K562 (cell line): ENCODE results near the gene PPIF. TPM values are rescaled to one million over a fixed set of nuclear protein-coding genes. Genes with fewer than 3 reads are reported as not detected.
A peak's percentile ranks its signal among the peaks of the same experiment; 100 is the strongest.

Experiments used
- ATAC-seq: fragments of 200-7000 bp; cut with Tn5 transposase; 3 replicates; pipeline ENCODE4 v1.9.1; 2020; ENCODE audit warnings: moderate library complexity
- BruUV-seq: library from RNA; stranded (reverse); fragments of 400-500 nt; replicated peaks from 2 replicates; lab custom pipeline; 2021; lab: Mats Ljungman, UMichigan
- CTCF ChIA-PET: fragments of 300-600 bp; formaldehyde crosslinking; extraction: SDS; loops from one replicate; lab custom pipeline; 2021; ENCODE audit warnings: low intra/inter-chr PET ratio; lab: Yijun Ruan, JAX
- POLR2A ChIA-PET: fragments of 300-600, 350-650 bp; sonication (Branson Sonifier 250); formaldehyde crosslinking; extraction: SDS; loops from one replicate; lab custom pipeline; 2021; ENCODE audit warnings: antibody characterized with exemption, inconsistent platforms; lab: Yijun Ruan, JAX
- DNase-seq, 4 experiments: peaks; one replicate each; pipeline versions ENCODE4 v3.0.0 to v3.0.0-alpha.2; 2011 to 2018; ENCODE audit warnings: low spot score in 3 of 4, mixed read lengths in 3 of 4; ENCODE audit errors: extremely low read depth in 1 of 4
- FAIRE-seq: peaks from 2 replicates; lab custom pipeline; 2011; peaks lifted over from hg19 to GRCh38; lab: Jason Lieb, UNC
- H2AFZ ChIP-seq: 2 replicates; pipeline ENCODE4 v1.6.0; 2011; ENCODE audit warnings: low read depth, low read length, control low read depth, inconsistent platforms
- H3K27ac ChIP-seq: fragments of 200-600 bp; 3 replicates; pipeline ENCODE4 v1.8.0; 2011; ENCODE audit warnings: low read depth, mild to moderate bottlenecking, control low read depth, inconsistent platforms, low read length, moderate library complexity, mixed read lengths; ENCODE audit errors: extremely low read depth
- H3K27me3 ChIP-seq, 2 experiments: fragments of 300-600 bp in 1 of 2; 2 replicates in 1 of 2; 3 replicates in 1 of 2; pipeline versions ENCODE4 v1.6.0 to v1.8.0; 2011; ENCODE audit warnings: inconsistent platforms in 2 of 2, low read length in 2 of 2, mild to moderate bottlenecking in 1 of 2, mixed read lengths in 1 of 2, moderate library complexity in 1 of 2; ENCODE audit not compliant: control insufficient read depth in 2 of 2, insufficient read depth in 2 of 2
- H3K36me3 ChIP-seq: fragments of 300-600 bp; 3 replicates; pipeline ENCODE4 v1.8.0; 2011; ENCODE audit warnings: mild to moderate bottlenecking, low read length, inconsistent platforms; ENCODE audit not compliant: control insufficient read depth, insufficient read depth
- H3K4me1 ChIP-seq, 2 experiments: fragments of 200-600 bp in 1 of 2; replicated peaks in 1 of 2; 2 replicates in 1 of 2; 3 replicates in 1 of 2; pipeline versions ENCODE4 v1.5.1 to v1.8.0; 2011; ENCODE audit warnings: inconsistent platforms in 2 of 2, low read length in 2 of 2, mild to moderate bottlenecking in 1 of 2, mixed read lengths in 1 of 2, moderate library complexity in 1 of 2; ENCODE audit not compliant: control insufficient read depth in 2 of 2, insufficient read depth in 2 of 2
- H3K4me2 ChIP-seq: 2 replicates; pipeline ENCODE4 v1.6.1; 2011; ENCODE audit warnings: low read length, control low read depth, inconsistent platforms, mixed read lengths; ENCODE audit not compliant: insufficient read depth
- H3K4me3 ChIP-seq: fragments of 200-600 bp; sonication (generic), shearing (Covaris generic); 2 replicates; pipeline ENCODE4 v1.5.1; 2016; ENCODE audit warnings: control low read depth, inconsistent platforms
- H3K79me2 ChIP-seq: fragments of 200-600 bp; 3 replicates; pipeline ENCODE4 v1.8.0; 2011; ENCODE audit warnings: low read length, inconsistent platforms; ENCODE audit not compliant: control insufficient read depth, insufficient read depth
- H3K9ac ChIP-seq, 2 experiments: 2 replicates each; pipeline versions ENCODE4 v1.6.0 to v1.6.1; 2011; ENCODE audit warnings: low read depth in 2 of 2, low read length in 2 of 2, control low read depth in 1 of 2, inconsistent platforms in 1 of 2, mild to moderate bottlenecking in 1 of 2, mixed read lengths in 1 of 2; ENCODE audit not compliant: insufficient read depth in 1 of 2
- H3K9me1 ChIP-seq: one replicate; pipeline ENCODE4 v1.6.0; 2011; ENCODE audit warnings: inconsistent platforms, mild to moderate bottlenecking, low read length, moderate library complexity; ENCODE audit not compliant: control insufficient read depth, insufficient read depth
- H3K9me3 ChIP-seq: replicated peaks from 2 replicates; pipeline ENCODE4 v1.5.1; 2011; ENCODE audit warnings: low read depth, low read length, inconsistent platforms; ENCODE audit not compliant: control insufficient read depth, insufficient read depth
- H4K20me1 ChIP-seq: replicated peaks from 2 replicates; pipeline ENCODE4 v1.6.1; 2011; ENCODE audit warnings: low read length, inconsistent platforms, mixed read lengths; ENCODE audit not compliant: control insufficient read depth, insufficient read depth
- C11orf30 ChIP-seq: fragments of 450-650 bp; IDR thresholded peaks from 2 replicates; pipeline ENCODE4 v1.6.1; 2016; ENCODE audit warnings: low read depth, mild to moderate bottlenecking
- CHD1 ChIP-seq: fragments of 200-600 bp; sonication (generic); IDR thresholded peaks from one replicate; pipeline ENCODE4 v1.6.1; 2012; ENCODE audit warnings: mild to moderate bottlenecking, moderate library complexity, low read length, inconsistent platforms
- E2F8 ChIP-seq: fragments of 450-650 bp; IDR thresholded peaks from 2 replicates; pipeline ENCODE4 v1.7.1; 2018; ENCODE audit warnings: mild to moderate bottlenecking, low read depth; ENCODE audit not compliant: partially characterized antibody
- EP300 ChIP-seq: IDR thresholded peaks from 2 replicates; pipeline ENCODE4 v1.6.1; 2012; ENCODE audit warnings: low read length, improper control_type of control experiment
- SMARCA4 ChIP-seq: fragments of 450-650 bp; IDR thresholded peaks from 2 replicates; pipeline ENCODE4 v1.6.1; 2016
- ZKSCAN8 ChIP-seq: fragments of 200-800 bp; sonication (Bioruptor generic); IDR thresholded peaks from 2 replicates; pipeline ENCODE4 v1.6.1; 2016; ENCODE audit warnings: missing genetic modification characterization, missing compliant biosample characterization
- ZNF316 ChIP-seq: fragments of 450-650 bp; IDR thresholded peaks from 2 replicates; pipeline ENCODE4 v1.6.1; 2016
- ZNF586 ChIP-seq: fragments of 450-650 bp; formaldehyde crosslinking; conservative IDR thresholded peaks from 2 replicates; pipeline ENCODE4 v1.4.0; 2020; ENCODE audit warnings: mild to moderate bottlenecking, moderate library complexity
- WGBS: fragments of 100-300 bp; shearing (Covaris generic); methylation state at CpG from one replicate; pipeline ENCODE4 v1.1.6; 2016; ENCODE audit warnings: low coverage, mixed read lengths; ENCODE audit not compliant: insufficient coverage; ENCODE audit errors: missing lambda C conversion rate; 5-methylcytosine and 5-hydroxymethylcytosine counted together
- in situ Hi-C: fragments of 300-500 bp; cut with MboI; formaldehyde crosslinking; loops from 4 replicates; pipeline ENCODE4 v1.15.0; 2018; ENCODE audit warnings: inconsistent platforms, mixed read lengths
- intact Hi-C: fragments of 100-400 bp; cut with micrococcal nuclease; formaldehyde crosslinking; loops from 2 replicates; pipeline ENCODE4 v1.14.2; 2022
- polyA plus RNA-seq, 8 experiments: library from polyadenylated mRNA; depleted of rRNA in 4 of 8; stranded (reverse) in 5 of 8; unstranded in 3 of 8; fragments of >200 nt; fragmentation: Nextera tagmentation in 2 of 8; fragmentation: Illumina TruSeq in 1 of 8; extraction: Ambion mirVana in 2 of 8; extraction: Trizol in 1 of 8; gene quantifications; 2 replicates each; pipeline versions ENCODE4 v1.2.1 to v1.2.3, GENCODE V29; 2011 to 2014; ENCODE audit warnings: inconsistent platforms in 1 of 8, missing spikeins in 1 of 8
- total RNA-seq, 7 experiments: library from RNA; depleted of rRNA in 6 of 7; stranded (reverse); fragments of >200 nt in 6 of 7; fragmentation: Illumina TruSeq in 2 of 7; extraction: Trizol in 2 of 7; gene quantifications; 2 replicates each; pipeline versions ENCODE4 v1.2.1 to v1.2.3, GENCODE V29; 2011 to 2021; ENCODE audit warnings: low replicate concordance in 1 of 7

Gene PPIF
- total and polyA plus RNA-seq, 9 of the 15 experiments (the other 6 are each of a cell fraction or from before 2014, with no cell fraction given): 40.9 to 287 (median 117) TPM

GRCh38 chr10:79346012-79346340 lies 1.3 kb upstream of the PPIF start:
- H3K9me3 ChIP-seq: no peaks in the 10 kb centered on the region
- H3K4me2 ChIP-seq: no peak overlapping the region
- no peak overlapping the region for H2AFZ ChIP-seq
- POLR2A ChIA-PET: interaction anchor here (0.6 to 2.6 kb wide), 4 partner anchors 11 to 284 kb away, joined by 3 to 16 read pairs (median 10); no protein-coding TSS in a partner anchor
- H3K27me3 ChIP-seq: no peaks in the 10 kb centered on the region
- 77% methylated on average over 2 of the region's 2 CpGs for WGBS
- CTCF ChIA-PET: no interaction called here
- peaks cover 18% of the 10 kb centered on the region for H3K9me1 ChIP-seq
- peak overlapping the region in 1 of 2 experiments; percentile 50; a peak in 2 of 4 replicates for H3K9ac ChIP-seq
- H3K36me3 ChIP-seq: peaks cover 28% of the 10 kb centered on the region
- DNase-seq (no peak), FAIRE-seq (no peak), ATAC-seq (no peak)
- H4K20me1 ChIP-seq: peaks cover 25% of the 10 kb centered on the region
- peaks cover 38 to 56% of the 10 kb centered on the region in 2 experiments for H3K4me1 ChIP-seq
- no peak overlapping the region for H3K4me3 ChIP-seq
- H3K79me2 ChIP-seq: peaks cover 36% of the 10 kb centered on the region
- BruUV-seq: no TSS peak
- TF ChIP-seq ZNF316 (peak; percentile 68), ZKSCAN8 (CRISPR knock-in tag) (no peak), C11orf30 (0 out of 2 replicates have a peak, but pooled peaks have one; percentile 34)
- in situ Hi-C loops: no loop called here
- intact Hi-C loops: no loop called here
- no peak overlapping the region for H3K27ac ChIP-seq

DNA sequence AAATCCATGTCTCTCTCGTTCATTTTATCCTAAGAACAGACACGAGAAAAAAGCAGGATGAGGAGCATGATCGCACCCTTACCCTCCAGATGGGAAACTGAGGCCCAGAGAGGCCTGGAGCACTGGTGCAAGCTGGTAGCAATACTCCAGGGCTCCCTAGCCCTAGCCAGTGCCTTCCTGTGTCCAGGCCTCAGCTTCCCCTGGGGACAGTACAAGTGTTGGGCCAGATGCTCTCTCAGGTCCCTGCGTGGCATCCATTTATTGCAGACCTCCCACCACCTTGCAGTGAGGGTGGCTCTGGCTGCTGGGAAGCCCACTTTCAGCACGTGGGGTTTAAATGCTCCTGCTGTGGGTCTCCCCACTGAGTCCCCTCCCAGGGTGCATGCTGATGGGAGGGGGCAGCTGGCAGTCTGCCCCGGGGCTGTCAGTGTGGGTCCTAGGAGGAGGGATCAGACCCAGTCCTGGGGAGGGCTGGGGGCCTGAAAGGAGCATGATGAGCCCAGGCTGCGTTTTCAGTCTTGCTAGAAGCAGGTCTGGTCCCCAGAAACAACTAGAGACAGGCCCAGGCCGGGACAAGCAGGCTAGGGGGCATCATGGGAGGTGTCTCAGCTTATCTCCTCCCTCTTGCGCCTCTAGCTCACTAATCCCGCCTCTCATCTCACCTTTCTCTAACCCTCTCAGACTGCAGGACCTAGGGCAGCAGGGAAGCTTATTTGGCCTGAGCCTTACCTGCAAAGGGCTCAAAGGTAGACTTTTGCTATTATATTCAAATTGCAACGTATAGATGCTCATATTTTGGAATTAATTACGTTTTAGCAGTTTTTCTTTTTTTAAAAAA lies 662 bp upstream of the PPIF start:
- Histone ChIP-seq H4K20me1 (peaks cover 25% of the 10 kb centered on the region), H3K9me1 (peaks cover 18% of the 10 kb centered on the region), H3K4me2 (peak overlapping the region; percentile 88), H3K36me3 (peaks cover 34% of the 10 kb centered on the region), H3K27me3 (no peaks in the 10 kb centered on the region), H2AFZ (peak overlapping the region; percentile 41), H3K79me2 (peaks cover 36% of the 10 kb centered on the region), H3K4me3 (no peak overlapping the region), H3K4me1 (peaks cover 38 to 59% of the 10 kb centered on the region in 2 experiments), H3K9me3 (no peaks in the 10 kb centered on the region), H3K27ac (no peak overlapping the region), H3K9ac (peak overlapping the region; percentile 3 to 10; a peak in 3 of 4 replicates)
- WGBS: 37% methylated on average over 12 of the region's 12 CpGs
- no peak for FAIRE-seq
- ChIA-PET CTCF (interaction anchor here (0.7 kb wide), 1 partner anchor 120 kb away, joined by 3 read pairs; no protein-coding TSS in a partner anchor), POLR2A (interaction anchor here (0.6 to 2.7 kb wide), 6 partner anchors 13 to 285 kb away, joined by 3 to 16 read pairs (median 7); partner anchors contain the start of gene ZCCHC24)
- peak in 2 of 4 experiments; percentile 48 to 54 for DNase-seq
- BruUV-seq: TSS peak; percentile 43
- in situ Hi-C loops: no loop called here
- intact Hi-C loops: no loop called here
- peak; percentile 16 for ATAC-seq
- TF ChIP-seq SMARCA4 (0 out of 2 replicates have a peak, but pooled peaks have one; percentile 42), ZNF586 (CRISPR knock-in tag) (no peak), E2F8 (peak; percentile 15), CHD1 (no peak), EP300 (no peak)
